ENCODE data around the gene WDR74. TPM values are rescaled to one million over a fixed set of nuclear protein-coding genes. Genes with fewer than 3 reads are reported as not detected.

The WDR74 gene
- total RNA-seq, 1 experiment from 2014 or later: 102 TPM

DNA sequence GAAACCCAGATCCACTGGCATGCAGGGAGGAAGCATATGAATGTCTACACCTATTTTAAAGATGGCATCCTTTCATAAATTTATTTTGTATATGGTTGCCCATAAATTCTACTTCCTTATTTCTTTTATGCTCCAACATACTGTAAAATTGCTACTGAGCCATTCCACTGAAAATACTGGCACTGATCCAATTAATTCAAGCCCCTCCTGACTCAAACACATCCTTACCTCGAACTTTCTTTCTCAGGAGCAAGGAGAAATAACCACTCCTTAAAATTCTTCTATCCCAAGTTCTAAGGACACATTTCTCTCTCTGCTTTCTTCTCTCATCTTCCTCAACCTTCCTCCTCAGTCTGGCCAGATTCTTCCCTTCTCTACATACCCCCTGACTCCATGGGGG lies 28.6 kb downstream of the WDR74 start:
- in situ Hi-C loops (cut with HindIII; ENCODE audit: low pct_unique_long_range_greater_than_20kb, low sequenced_read_pairs): no loop called here
- DNase-seq (ENCODE audit: low read depth): no peak

DNA sequence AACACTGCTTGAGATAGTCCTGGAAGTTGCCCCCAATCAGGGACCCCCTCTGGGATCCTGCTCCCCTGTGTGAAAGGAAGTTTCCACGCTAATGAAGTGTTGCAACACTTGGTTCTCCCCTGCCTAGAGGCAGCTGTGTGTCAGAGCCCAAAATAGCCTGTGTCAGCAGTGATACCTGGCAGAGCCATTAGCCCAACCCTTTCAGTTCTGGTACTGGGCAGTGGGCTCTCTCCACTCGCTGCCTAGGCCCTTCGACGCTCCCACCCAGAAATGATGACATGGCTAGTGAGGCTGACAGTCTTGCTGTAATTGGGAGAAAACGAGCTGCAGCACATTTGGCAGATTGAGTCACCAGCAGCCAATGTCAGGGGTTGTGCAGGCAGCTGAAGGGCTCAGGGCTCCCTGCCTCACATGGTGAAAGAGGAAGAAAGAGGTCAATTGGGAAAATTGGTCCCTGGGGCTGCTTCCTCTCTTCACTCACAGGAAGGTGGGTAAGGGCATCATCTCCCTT lies 32.7 kb downstream of the WDR74 start:
- DNase-seq (ENCODE audit: low read depth): no peak
- in situ Hi-C loops (cut with HindIII; ENCODE audit: low pct_unique_long_range_greater_than_20kb, low sequenced_read_pairs): no loop called here

DNA sequence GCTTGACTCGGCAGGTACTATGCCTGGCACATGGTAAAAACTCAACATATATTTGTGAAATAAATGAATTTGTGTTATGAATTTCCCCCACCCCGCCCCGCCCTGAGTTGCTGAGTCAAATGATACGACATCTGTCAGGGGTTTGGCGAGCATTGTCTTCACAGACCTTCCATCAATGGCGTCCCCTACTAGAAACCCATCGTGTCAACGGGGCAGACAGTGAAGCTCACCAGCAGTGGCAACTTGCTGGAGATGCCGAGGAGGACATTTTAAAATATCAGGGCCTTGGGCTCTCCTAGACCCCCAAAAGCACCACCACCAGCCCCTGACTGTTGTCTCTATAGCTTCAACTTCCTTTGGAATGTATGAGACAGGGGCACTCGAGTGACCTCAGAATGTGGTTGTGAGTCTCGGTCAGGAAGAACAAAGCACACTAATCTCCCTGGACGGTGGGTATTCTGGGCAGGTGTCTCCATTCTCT lies 33.4 kb downstream of the WDR74 start:
- in situ Hi-C loops (cut with HindIII; ENCODE audit: low pct_unique_long_range_greater_than_20kb, low sequenced_read_pairs): no loop called here
- DNase-seq (ENCODE audit: low read depth): no peak

DNA sequence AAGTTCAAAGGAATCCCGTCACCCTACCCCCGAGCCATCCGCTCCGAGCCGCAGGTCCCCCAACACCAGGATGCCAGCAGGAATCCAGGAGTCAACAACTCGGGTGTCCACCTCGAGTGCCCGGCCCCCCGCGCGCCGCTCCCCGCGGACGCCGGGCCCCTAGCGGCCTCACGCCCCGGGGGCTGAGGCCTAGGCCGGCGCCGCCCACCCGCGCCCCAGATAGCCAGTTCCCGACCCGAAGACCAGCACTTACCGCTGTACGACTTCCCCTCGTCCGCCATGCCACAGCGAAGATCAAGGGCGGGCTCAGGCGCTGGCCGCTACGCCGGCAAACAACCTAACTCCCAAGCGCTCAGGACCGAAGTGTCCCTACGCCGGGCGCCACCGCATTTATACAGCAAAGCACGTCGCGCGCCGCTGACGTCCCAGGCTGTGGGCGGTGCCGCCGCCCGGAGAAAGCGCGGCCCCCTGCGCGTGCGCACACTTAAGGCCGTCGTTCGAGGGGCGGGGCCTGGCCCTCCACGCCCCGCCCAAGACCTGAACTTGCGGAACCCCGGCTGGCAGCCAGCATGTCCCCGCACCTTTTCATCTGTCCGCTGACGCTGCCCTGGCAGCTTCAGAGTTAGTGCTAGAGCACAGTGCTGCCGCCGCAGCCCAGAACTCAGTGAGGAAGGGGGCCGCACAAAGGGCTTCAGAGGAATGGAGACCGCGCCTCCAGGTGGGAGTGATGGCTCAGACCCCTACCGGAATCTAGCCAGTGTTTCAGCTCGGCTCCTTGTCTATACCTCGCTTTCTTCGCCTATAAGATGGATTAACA lies 34.1 kb downstream of the WDR74 start, which contains the start of gene NXF1:
Gene NXF1 (minus strand): TSS at position 365 of the 817 bp plus-strand sequence. CDS start 84 bp downstream, at position 281.
- peak; percentile 88 for DNase-seq (ENCODE audit: low read depth)
- in situ Hi-C loops (cut with HindIII; ENCODE audit: low pct_unique_long_range_greater_than_20kb, low sequenced_read_pairs): no loop called here

DNA sequence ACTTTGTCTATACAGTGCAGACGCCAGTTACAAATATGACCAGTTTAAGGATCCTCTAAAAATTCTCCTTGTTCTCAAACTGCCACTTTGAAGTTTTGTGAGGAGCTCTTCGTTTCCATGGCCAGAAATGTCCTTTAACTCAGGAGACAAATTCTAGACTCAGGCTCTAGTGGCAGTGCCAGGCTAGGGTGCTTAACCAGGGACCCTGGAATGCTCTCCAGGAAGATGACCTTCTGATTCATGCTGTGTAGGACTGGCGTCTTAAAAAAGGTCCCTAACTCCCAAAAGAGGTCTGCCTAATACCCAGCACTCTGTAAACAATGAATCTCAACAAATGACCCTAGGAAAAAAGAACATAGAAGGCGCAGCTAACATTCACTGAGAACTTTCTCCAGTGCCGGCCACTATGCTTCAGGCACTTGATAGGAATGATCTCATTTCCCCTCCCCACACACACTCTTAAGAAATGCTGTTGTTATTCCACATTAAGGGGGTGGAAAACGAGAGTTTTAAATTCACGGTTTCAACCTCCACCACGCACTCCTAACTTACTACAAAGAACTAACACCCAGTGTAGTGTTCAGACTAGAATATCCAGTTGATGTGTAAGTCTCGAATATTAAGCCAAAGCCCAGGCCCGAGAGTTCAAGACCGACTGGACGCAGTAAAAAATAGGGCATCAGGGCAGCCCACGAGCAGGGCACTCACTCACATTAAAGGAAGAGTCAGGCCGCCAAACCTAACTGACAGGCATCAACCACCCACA lies 34.9 kb downstream of the WDR74 start:
- in situ Hi-C loops (cut with HindIII; ENCODE audit: low pct_unique_long_range_greater_than_20kb, low sequenced_read_pairs): no loop called here
- no peak for DNase-seq (ENCODE audit: low read depth)

DNA sequence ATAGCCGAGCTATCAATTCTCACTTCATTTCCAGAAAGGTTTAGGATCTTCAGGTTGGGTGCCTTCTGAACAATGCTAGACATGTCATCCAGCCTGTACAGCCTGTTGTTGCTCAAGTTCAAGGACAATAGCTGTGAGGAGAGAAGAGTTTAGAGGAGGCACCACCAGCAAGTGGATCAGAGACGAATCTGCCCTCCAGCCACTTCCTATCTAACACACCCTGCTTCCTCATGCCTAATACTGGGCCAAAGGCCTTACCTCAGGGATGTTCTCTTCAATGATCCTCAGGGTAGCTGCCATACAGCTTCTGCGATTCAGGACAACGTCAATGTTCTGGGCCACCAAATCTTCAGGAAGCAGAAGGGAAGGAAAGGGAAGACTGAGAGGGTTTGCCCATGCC lies 38.3 kb downstream of the WDR74 start:
- no peak for DNase-seq (ENCODE audit: low read depth)
- in situ Hi-C loops (cut with HindIII; ENCODE audit: low pct_unique_long_range_greater_than_20kb, low sequenced_read_pairs): no loop called here

DNA sequence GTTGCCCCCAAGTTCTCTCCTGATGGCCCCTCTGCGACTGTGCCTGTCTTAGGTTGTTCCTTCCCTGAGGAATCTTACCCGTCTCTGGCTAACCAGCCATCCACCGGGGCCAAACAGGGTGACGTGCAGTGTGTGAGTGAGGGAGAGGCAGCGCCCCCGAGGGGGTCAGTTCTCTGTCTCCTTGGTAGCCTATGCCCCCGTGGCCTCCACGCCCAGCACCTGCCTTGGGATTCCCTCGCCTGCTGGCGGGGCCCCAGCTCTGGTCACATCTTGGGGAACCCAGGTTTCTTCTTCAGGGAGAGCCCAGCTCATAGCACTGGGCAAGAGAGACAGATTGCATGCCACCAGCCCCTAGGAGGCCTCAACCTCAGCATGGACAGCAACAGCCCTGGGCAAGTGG lies 39.9 kb downstream of the WDR74 start:
- in situ Hi-C loops (cut with HindIII; ENCODE audit: low pct_unique_long_range_greater_than_20kb, low sequenced_read_pairs): no loop called here
- DNase-seq (ENCODE audit: low read depth): no peak

DNA sequence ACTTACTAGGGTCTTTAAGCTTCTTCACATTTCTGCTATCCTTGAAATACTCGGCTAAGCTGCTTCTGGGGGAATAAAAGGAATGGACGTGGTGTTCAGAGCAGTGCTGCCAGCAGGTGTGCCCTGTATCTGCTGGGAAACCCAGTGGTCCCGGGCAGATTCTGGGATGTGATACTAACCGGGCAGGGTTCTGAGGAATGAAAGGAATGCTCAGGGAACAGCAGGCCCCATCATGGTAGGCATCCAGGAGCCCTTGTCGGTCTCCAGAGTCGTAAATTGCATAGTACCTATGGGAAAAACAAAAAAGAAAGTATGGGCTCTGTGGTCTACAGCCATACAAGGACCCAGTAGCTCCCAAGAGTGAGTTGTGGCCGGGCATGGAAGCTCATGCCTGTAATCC lies 43.1 kb downstream of the WDR74 start:
- DNase-seq (ENCODE audit: low read depth): no peak
- in situ Hi-C loops (cut with HindIII; ENCODE audit: low pct_unique_long_range_greater_than_20kb, low sequenced_read_pairs): no loop called here

DNA sequence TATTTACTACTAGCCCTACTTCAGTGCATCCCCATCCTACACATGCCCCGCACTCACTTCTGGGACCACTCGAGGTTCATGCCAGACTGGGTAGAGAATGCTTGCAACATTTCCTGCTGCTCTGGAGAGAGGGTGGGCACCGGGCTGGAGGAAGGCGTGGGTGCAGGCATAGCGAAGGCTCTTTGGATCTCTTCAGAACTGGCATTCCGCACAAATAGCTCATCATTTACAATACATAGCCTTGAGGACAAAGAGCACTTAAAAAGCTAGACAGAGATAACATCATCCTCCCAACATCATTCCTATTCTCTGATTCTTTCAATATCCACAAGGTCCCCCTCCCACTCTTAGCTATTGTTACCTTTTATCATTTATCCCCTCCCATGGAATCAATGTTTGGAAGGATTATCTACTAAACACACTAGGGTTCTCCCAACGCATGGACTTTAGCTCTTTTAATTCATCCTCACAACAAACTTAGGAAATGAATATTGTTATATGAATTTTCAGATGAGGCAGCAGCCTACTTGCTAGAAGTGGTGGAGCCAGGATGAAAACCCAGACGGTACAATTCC lies 45.1 kb downstream of the WDR74 start:
- no peak for DNase-seq (ENCODE audit: low read depth)
- in situ Hi-C loops (cut with HindIII; ENCODE audit: low pct_unique_long_range_greater_than_20kb, low sequenced_read_pairs): no loop called here

DNA sequence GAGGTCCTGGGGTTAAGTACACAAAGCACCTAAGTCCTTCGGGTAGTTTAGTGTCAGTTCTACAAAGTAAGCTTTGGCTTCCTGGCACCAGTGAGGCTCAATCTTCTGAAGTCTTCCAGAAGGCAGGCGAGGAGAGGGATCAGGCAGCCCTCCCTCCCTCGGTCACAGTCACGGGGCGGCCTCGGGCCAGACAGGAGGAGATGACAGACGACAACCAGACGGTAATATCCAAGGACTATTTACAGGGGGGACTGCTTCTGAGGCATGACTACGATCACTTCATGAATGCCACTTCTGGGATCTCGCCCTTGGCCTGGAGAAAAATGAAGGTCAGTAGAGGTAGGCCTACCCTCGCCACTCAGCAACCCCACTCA lies 47.2 kb downstream of the WDR74 start:
- in situ Hi-C loops (cut with HindIII; ENCODE audit: low pct_unique_long_range_greater_than_20kb, low sequenced_read_pairs): no loop called here
- no peak for DNase-seq (ENCODE audit: low read depth)

DNA sequence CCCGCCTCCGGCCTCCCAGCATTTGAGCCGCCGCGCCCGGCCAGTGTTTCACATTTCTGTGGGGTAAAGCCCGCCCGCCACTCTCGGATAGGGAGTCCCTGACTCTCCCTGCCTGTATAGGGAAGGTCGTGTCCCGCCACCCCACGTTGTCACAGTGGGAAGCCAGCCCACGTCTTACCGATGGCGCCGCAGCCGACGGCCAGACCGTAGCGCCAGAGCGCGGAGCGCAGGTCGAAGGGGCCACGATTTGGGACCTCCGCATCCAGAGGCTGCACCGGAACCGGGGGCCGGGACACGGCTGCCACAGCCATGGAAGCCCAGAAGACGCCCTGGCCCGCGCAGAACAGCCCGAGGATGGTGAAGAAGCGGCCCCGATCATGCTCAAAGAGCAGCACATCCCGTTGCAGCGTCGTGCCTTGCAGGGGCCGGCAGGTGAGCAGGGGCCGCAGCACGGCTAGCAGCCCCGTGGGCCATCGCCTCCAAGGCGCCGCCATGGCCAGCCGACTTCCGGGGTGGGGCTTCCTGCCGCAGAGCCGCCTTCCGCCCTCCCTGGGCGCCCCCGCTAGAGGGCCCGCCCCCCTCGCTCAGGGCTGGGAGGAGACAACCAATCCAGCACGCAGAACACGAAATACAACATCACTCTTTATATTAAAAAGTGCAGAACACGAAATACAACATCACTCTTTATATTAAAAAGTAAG lies 47.7 kb downstream of the WDR74 start, which contains the start of gene TMEM223:
Gene TMEM223 (minus strand): TSS at position 506 of the 701 bp plus-strand sequence. CDS start 12 bp downstream, at position 494.
- DNase-seq (ENCODE audit: low read depth): peak; percentile 76
- in situ Hi-C loops (cut with HindIII; ENCODE audit: low pct_unique_long_range_greater_than_20kb, low sequenced_read_pairs): no loop called here

DNA sequence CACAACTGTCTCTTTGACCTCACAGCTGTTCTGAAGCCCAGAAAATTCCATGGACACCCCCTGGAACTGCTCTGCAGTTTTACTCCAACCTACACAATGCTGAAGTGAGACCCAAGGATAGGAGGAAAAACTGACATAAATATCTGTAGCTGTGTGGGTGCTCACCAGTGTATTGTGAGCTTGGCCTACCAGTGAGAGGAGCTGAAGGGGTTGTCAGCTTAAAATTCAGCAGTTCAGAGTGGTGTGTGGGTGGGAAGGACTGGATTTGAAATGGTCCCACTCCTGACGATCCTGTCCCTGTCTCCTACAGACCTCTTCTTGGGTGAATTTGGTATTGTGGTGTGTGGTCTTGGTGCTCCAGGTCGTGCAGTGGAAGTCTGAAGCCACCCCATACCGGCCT lies 49.8 kb downstream of the WDR74 start:
- no peak for DNase-seq (ENCODE audit: low read depth)
- in situ Hi-C loops (cut with HindIII; ENCODE audit: low pct_unique_long_range_greater_than_20kb, low sequenced_read_pairs): no loop called here

DNA sequence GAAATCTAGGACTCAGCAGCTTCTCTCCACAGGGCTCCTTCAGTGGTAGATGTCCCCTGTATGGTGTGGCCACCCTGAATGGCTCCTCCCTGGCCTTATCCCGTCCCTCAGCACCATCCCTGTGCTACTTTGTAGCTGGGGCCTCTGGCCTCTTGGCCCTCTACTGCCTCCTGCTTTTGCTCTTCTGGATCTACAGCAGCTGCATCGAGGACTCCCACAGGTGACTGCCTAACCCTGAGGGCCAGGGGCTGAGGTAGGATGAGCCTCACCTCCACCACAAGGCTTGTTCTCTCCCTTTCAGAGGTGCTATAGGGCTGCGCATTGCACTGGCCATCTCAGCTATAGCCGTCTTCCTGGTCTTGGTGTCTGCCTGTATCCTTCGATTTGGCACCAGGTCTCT lies 50.4 kb downstream of the WDR74 start:
- in situ Hi-C loops (cut with HindIII; ENCODE audit: low pct_unique_long_range_greater_than_20kb, low sequenced_read_pairs): no loop called here

DNA sequence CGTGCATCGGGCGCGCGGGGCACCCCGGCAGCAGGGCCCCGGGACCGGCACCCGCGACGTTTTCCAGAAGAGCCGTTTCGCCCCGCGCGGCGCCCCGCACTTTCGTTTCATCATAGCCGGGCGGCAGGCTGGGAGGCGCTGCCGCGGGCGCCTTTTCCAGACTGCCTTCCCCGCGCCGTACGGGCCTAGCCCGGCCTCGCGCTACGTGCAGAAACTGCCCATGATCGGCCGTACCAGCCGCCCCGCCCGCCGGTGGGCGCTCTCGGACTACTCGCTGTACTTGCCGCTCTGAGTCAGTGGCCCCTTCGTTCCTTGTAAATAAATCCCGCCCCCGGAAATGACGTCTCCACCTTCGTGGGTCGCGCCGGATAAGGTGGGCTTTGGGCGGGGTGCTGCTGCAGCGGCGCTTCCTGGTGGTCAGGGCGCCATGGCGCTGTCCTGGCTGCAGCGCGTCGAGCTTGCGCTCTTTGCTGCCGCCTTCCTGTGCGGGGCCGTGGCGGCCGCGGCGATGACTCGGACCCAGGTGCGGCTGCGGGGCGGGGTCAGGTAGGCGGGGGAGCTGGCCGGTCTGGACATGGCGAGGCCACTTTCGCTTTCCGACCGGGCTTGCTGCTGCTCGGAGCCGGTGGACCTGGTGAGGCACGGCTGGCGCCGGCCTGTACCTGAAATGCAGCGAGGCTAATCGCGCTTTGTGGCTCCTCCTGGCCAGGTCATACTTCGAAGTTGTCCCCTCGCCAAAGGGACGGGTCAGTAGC lies 52.2 kb downstream of the WDR74 start, which contains the start of gene TMEM179B:
Gene TMEM179B (plus strand): TSS at position 398 of the 755 bp plus-strand sequence. CDS start 30 bp downstream, at position 428.
- peak; percentile 95 for DNase-seq (ENCODE audit: low read depth)
- in situ Hi-C loops (cut with HindIII; ENCODE audit: low pct_unique_long_range_greater_than_20kb, low sequenced_read_pairs): no loop called here

More for the DNA sequence above, 50.4 kb downstream of the WDR74 start:
- DNase-seq (ENCODE audit: low read depth): no peak

DNA sequence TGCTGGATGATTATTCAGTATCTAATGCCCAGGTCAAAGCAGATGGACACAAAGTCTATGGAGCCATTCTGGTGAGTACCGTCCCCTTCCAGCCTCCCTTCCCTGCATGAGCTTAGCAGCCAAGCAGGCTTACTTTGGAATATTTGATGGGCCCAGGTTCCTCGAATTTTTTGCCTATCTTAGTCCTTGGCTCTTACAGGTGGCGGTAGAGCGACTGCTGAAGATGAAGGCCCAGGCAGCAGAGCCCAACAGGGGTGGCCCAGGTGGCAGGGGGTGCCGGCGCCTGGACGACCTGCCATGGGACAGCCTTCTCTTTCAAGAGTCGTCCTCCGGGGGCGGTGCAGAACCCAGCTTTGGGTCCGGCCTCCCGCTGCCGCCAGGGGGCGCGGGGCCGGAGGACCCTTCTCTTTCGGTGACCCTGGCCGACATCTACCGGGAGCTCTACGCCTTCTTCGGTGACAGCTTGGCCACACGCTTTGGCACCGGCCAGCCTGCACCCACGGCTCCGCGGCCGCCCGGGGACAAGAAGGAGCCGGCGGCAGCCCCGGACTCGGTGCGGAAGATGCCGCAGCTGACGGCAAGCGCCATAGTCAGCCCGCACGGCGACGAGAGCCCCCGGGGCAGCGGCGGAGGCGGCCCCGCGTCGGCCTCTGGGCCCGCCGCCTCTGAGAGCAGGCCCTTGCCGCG lies 52.9 kb downstream of the WDR74 start:
- in situ Hi-C loops (cut with HindIII; ENCODE audit: low pct_unique_long_range_greater_than_20kb, low sequenced_read_pairs): no loop called here
- DNase-seq (ENCODE audit: low read depth): peak; percentile 87
